ENCODE data around the gene NUDT21. TPM values are rescaled to one million over a fixed set of nuclear protein-coding genes. Genes with fewer than 3 reads are reported as not detected.

The NUDT21 gene
- total and polyA plus RNA-seq, 4 donors, result 79.7 to 151 (median 99.8) TPM

DNA sequence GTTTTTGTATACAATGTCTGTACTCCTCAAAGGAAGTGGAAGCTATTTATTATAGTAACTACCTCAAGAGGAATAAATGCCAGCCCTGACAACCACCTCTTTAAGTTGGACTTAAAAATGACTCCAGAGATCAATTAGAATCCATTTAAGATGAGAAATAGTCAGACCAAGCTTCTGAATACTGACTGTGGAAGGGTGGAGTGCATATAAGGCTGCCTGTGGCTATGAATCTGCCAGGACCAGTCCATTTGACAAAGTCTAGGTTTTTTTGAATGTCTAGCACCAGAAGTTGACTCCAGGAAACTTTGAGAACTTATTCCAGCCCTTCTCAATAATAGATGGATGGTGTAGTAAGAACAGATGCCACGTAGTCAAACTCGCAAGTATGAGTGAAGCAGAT lies 15.2 kb upstream of the NUDT21 start:
- no peak for DNase-seq (ENCODE audit: low read depth in 4 of 6, low spot score in 6 of 6)
- no peaks in the 10 kb centered on the region for H3K9me3 ChIP-seq (ENCODE audit: control insufficient read depth, insufficient read depth, low read length)
- H3K36me3 ChIP-seq (ENCODE audit: control insufficient read depth, insufficient read depth, low read length), result peaks cover 40% of the 10 kb centered on the region
- H3K27me3 ChIP-seq (ENCODE audit: control insufficient read depth, insufficient read depth, low read length), result no peaks in the 10 kb centered on the region
- no peaks in the 10 kb centered on the region for H3K4me1 ChIP-seq (ENCODE audit: control insufficient read depth, insufficient read depth, low read length)
- no CpG with 5 or more reads among the region's 2 CpGs for WGBS (ENCODE audit: insufficient coverage)
- H3K27ac ChIP-seq (ENCODE audit: low read depth, low read length), result no peak overlapping the region
- H3K4me3 ChIP-seq (ENCODE audit: low read depth, low read length), result no peak overlapping the region

DNA sequence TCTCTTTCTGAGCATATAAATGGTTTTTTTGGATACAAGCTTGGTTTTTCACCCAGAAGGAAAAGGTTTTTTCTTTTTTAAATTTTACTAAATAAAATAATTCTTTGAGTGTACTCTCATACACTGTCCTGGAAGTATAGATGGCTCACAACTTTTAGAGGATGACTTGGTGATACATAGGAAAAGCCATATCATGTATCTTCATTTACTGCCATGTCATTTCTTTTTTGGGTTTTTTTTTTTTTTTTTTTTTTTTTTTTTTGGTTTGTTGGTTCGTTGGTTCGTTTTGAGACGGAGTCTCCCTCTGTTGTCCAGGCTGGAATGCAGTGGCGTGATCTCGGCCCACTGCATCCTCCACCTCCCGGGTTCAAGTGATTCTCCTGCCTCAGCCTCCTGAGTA lies 12.0 kb upstream of the NUDT21 start:
- H3K27me3 ChIP-seq (ENCODE audit: control insufficient read depth, insufficient read depth, low read length), result no peaks in the 10 kb centered on the region
- peaks cover 22% of the 10 kb centered on the region for H3K36me3 ChIP-seq (ENCODE audit: control insufficient read depth, insufficient read depth, low read length)
- no peak for DNase-seq (ENCODE audit: low read depth in 4 of 6, low spot score in 6 of 6)
- no peaks in the 10 kb centered on the region for H3K4me1 ChIP-seq (ENCODE audit: control insufficient read depth, insufficient read depth, low read length)
- H3K27ac ChIP-seq (ENCODE audit: low read depth, low read length), result no peak overlapping the region
- H3K4me3 ChIP-seq (ENCODE audit: low read depth, low read length), result no peak overlapping the region
- no peaks in the 10 kb centered on the region for H3K9me3 ChIP-seq (ENCODE audit: control insufficient read depth, insufficient read depth, low read length)
- 100% methylated on average over 2 of the region's 6 CpGs for WGBS (ENCODE audit: insufficient coverage)

DNA sequence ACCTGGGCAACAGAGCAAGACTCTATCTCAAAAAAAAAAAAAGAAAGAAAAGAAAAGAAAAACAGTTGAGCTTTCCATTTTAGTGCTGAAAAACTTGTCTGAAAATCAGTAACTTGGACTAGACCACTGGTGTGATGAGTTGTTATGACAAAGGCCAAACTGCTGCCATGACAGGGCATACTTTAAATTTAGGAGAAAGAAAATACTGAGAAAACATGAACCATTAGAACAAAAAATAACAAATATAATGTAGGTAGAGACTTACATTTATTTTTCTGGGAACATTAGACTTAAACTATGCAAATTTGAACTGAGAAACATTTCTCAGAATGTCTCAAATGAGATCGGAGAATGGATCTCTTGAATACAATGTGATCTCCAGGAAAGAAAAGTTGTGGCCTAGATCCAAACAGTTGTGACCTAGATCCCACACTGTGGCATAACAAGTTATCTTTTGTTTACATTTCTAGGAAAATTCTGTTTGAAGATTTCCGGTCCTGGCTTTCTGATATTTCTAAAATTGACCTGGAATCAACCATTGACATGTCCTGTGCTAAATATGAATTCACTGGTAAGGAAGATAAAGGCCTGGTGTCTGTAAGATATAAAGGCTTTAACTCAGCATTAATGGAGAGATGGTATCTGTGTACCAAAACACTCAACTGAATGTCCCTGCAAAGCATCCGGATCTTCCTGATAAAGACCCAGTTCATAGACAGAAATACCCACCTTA lies 11.1 kb upstream of the NUDT21 start:
- H3K4me1 ChIP-seq (ENCODE audit: control insufficient read depth, insufficient read depth, low read length), result no peaks in the 10 kb centered on the region
- peaks cover 18% of the 10 kb centered on the region for H3K36me3 ChIP-seq (ENCODE audit: control insufficient read depth, insufficient read depth, low read length)
- WGBS (ENCODE audit: insufficient coverage), result 83% methylated on average over 1 of the region's 3 CpGs
- no peak overlapping the region for H3K4me3 ChIP-seq (ENCODE audit: low read depth, low read length)
- DNase-seq (ENCODE audit: low read depth in 4 of 6, low spot score in 6 of 6), result no peak
- H3K27me3 ChIP-seq (ENCODE audit: control insufficient read depth, insufficient read depth, low read length), result no peaks in the 10 kb centered on the region
- no peak overlapping the region for H3K27ac ChIP-seq (ENCODE audit: low read depth, low read length)
- H3K9me3 ChIP-seq (ENCODE audit: control insufficient read depth, insufficient read depth, low read length), result no peaks in the 10 kb centered on the region

DNA sequence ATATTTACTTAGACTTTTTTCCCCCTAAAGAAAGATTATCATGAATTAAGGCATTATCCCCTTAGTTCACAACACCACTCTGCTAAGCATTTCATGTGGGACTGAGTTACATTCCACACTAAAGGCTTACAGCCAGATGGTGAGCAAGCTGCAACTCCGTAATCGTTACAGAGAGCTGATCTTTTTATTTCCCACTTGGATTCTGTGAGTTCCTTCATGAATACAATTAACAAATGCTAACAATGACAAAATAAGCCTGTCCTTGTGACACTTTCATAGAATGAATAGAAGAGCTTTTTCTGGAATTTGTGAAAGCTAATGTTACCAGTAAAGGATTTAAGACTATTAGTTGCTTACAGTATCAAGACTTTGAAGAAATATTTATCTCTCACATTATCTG lies 9.0 kb upstream of the NUDT21 start:
- H3K9me3 ChIP-seq (ENCODE audit: control insufficient read depth, insufficient read depth, low read length), result no peaks in the 10 kb centered on the region
- no peaks in the 10 kb centered on the region for H3K27me3 ChIP-seq (ENCODE audit: control insufficient read depth, insufficient read depth, low read length)
- DNase-seq (ENCODE audit: low read depth in 4 of 6, low spot score in 6 of 6), result peak in 3 of 6 donors; percentile 7 to 88 (median 63)
- no peak overlapping the region for H3K27ac ChIP-seq (ENCODE audit: low read depth, low read length)
- no peaks in the 10 kb centered on the region for H3K4me1 ChIP-seq (ENCODE audit: control insufficient read depth, insufficient read depth, low read length)
- H3K36me3 ChIP-seq (ENCODE audit: control insufficient read depth, insufficient read depth, low read length), result peaks cover 12% of the 10 kb centered on the region
- H3K4me3 ChIP-seq (ENCODE audit: low read depth, low read length), result no peak overlapping the region
- no CpG with 5 or more reads among the region's 2 CpGs for WGBS (ENCODE audit: insufficient coverage)

DNA sequence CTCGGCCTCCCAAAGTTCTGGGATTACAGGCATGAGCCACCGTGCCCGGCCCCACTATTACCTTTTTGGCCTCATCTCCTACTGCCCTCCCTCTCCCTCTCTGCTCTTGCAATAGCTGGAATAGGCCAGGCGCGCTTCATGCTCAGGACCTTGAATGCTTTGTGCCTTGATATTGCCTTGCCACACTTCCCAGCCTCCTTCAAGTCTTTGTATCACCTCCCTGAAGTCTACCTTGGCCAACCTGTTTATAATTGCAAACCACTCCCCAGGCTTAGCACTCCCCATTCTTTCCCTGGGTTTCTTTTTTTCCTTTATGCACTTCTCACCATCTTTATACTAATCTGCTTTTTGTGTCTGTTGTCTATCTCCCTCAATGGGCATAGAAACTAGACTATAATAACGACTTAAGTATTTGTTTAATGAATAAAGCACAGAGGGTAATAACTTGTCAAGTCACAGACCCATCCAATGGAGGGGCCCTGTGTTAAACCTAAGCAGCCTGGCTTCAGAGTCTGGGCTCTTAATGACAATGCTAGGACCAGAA lies 6.9 kb upstream of the NUDT21 start:
- Histone ChIP-seq H3K27me3 (ENCODE audit: control insufficient read depth, insufficient read depth, low read length) (no peaks in the 10 kb centered on the region), H3K9me3 (ENCODE audit: control insufficient read depth, insufficient read depth, low read length) (no peaks in the 10 kb centered on the region), H3K36me3 (ENCODE audit: control insufficient read depth, insufficient read depth, low read length) (peaks cover 15% of the 10 kb centered on the region), H3K4me1 (ENCODE audit: control insufficient read depth, insufficient read depth, low read length) (no peaks in the 10 kb centered on the region), H3K4me3 (ENCODE audit: low read depth, low read length) (no peak overlapping the region), H3K27ac (ENCODE audit: low read depth, low read length) (no peak overlapping the region)
- 97% methylated on average over 5 of the region's 6 CpGs for WGBS (ENCODE audit: insufficient coverage)
- no peak for DNase-seq (ENCODE audit: low read depth in 4 of 6, low spot score in 6 of 6)

DNA sequence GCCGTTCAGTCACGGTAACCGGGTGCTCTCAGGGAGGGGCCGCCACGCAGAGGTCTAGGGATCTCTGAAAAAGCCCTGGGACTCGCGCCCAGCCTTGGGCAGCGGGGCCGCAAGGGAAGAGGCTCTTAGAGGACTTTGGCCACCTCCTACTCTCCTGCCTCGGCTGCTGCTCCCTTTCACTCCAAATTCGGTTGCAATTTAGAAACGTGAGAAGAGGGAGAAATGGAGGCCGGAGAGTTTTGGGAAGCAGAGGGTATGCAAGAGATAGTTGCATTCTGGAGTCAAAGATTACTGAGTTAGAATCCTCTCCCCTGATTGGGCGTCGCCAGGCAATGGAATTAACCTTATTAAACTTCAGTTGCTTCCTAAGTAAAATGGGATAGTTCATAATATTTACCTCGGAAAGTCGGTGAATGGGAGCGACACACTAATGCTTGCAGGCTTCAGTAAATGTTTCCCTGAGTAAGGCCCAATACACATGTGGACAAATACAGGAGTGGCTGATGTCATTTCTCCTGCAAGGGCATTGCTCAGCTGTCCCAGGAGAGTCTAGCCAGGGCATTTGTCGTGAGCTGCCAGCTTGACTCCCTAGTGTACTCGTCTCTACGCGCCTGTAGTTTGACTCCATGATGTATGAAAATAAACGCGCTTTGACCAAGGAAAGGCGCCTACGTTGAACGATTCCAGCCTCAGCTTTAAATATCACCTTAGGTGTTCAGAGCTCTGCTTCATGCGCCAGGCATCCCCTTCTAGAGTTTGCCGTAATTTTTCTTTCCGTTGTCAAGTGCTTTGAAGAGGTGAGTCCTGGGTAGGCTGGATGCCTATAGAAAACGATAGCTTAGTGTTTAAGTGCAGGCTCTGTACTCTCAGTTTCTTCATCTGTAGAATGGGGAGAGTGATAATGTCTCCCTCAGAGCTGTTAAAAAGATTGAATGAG lies 889 bp upstream of the NUDT21 start:
- H3K4me1 ChIP-seq (ENCODE audit: control insufficient read depth, insufficient read depth, low read length), result peaks cover 15% of the 10 kb centered on the region
- 6% methylated on average over 22 of the region's 31 CpGs for WGBS (ENCODE audit: insufficient coverage)
- DNase-seq (ENCODE audit: low read depth in 4 of 6, low spot score in 6 of 6), result peak in 2 of 6 donors; percentile 4 to 43

DNA sequence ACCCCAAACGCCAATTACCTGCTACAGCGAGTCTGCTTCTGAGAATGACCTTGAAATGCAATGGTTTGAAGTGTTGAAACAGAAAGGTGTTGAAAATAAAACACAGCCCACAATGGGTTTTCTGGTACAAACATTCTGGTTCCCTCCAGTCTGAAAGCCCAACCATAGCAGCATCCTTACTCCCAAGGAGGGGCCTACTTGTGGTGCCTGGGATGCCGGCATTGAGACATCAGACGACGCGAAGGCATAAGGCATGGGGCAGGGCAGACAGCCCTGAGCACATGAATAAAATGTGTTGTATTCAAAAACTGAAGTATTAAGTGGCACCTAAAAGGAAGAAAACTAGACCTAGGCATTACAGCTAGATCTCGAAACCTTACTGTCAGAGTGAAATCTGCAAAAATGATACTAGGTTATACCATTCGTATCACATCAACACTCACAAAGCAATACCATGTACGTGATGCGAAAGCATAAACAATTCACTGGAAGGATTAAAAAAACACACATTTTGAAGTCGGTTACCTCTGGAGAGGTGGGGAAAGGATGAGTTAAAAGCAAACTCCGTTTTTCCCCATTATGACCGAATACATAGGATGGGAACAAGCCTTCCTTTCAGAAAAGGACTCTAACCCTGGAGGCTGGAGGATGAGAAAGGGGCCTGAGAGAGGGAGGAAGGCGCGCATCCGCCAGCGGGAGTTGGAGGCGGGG lies 702 bp downstream of the NUDT21 start:
- peak in 1 of 6 donors; percentile 4 for DNase-seq (ENCODE audit: low read depth in 4 of 6, low spot score in 6 of 6)
- Histone ChIP-seq H3K4me3 (ENCODE audit: low read depth, low read length) (peak overlapping the region; percentile 96), H3K9me3 (ENCODE audit: control insufficient read depth, insufficient read depth, low read length) (no peaks in the 10 kb centered on the region), H3K27ac (ENCODE audit: low read depth, low read length) (peak overlapping the region; percentile 78), H3K27me3 (ENCODE audit: control insufficient read depth, insufficient read depth, low read length) (no peaks in the 10 kb centered on the region), H3K4me1 (ENCODE audit: control insufficient read depth, insufficient read depth, low read length) (peaks cover 15% of the 10 kb centered on the region), H3K36me3 (ENCODE audit: control insufficient read depth, insufficient read depth, low read length) (peaks cover 10% of the 10 kb centered on the region)
- WGBS (ENCODE audit: insufficient coverage), result 0% methylated on average over 5 of the region's 18 CpGs

More for the DNA sequence above, 889 bp upstream of the NUDT21 start:
- Histone ChIP-seq H3K4me3 (ENCODE audit: low read depth, low read length) (peak overlapping the region; percentile 96), H3K36me3 (ENCODE audit: control insufficient read depth, insufficient read depth, low read length) (peaks cover 8% of the 10 kb centered on the region), H3K27ac (ENCODE audit: low read depth, low read length) (peak overlapping the region; percentile 78), H3K27me3 (ENCODE audit: control insufficient read depth, insufficient read depth, low read length) (no peaks in the 10 kb centered on the region), H3K9me3 (ENCODE audit: control insufficient read depth, insufficient read depth, low read length) (no peaks in the 10 kb centered on the region)

DNA sequence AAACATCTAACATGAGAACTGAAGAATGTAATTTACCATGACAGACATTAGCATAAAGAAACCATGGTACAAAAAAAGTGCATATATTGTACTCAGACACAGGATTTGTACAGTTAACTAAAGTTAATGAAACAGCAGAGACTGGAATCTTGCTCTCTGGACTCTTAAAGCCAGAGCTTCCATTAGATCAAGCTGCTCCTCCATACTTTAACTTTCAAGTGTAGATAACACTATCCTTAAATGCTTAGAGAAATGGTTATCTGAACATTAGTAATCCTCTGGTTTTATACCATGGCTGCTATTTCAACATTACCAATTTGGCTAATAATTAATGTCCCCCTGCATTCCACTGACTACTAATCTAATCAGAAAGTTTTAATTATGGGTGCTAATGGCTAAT lies 3.1 kb downstream of the NUDT21 start:
- H3K27ac ChIP-seq (ENCODE audit: low read depth, low read length), result no peak overlapping the region
- H3K9me3 ChIP-seq (ENCODE audit: control insufficient read depth, insufficient read depth, low read length), result no peaks in the 10 kb centered on the region
- DNase-seq (ENCODE audit: low read depth in 4 of 6, low spot score in 6 of 6), result no peak
- peaks cover 18% of the 10 kb centered on the region for H3K36me3 ChIP-seq (ENCODE audit: control insufficient read depth, insufficient read depth, low read length)
- no peak overlapping the region for H3K4me3 ChIP-seq (ENCODE audit: low read depth, low read length)
- peaks cover 15% of the 10 kb centered on the region for H3K4me1 ChIP-seq (ENCODE audit: control insufficient read depth, insufficient read depth, low read length)
- H3K27me3 ChIP-seq (ENCODE audit: control insufficient read depth, insufficient read depth, low read length), result no peaks in the 10 kb centered on the region

DNA sequence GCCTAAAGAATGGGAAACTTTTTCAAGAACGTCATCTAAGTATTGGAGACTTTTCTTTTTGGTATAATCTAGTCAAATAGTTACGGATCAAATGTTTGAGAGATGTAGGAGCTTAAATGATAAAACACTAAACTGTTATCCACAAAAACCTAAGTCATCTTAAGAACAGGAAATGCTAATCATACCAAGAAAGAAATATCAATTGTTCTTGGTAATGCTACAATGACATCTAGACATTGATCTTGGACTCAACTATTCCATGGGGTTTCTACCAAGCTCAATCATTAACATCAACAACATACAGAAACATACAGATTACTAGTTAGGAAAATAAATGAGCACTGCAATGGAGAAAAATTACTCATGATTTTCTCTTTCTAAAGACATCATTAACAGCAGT lies 3.8 kb downstream of the NUDT21 start:
- no peak for DNase-seq (ENCODE audit: low read depth in 4 of 6, low spot score in 6 of 6)
- no peaks in the 10 kb centered on the region for H3K27me3 ChIP-seq (ENCODE audit: control insufficient read depth, insufficient read depth, low read length)
- no peaks in the 10 kb centered on the region for H3K9me3 ChIP-seq (ENCODE audit: control insufficient read depth, insufficient read depth, low read length)
- WGBS (ENCODE audit: insufficient coverage), result no CpG with 5 or more reads among the region's 2 CpGs
- peaks cover 18% of the 10 kb centered on the region for H3K36me3 ChIP-seq (ENCODE audit: control insufficient read depth, insufficient read depth, low read length)
- H3K4me3 ChIP-seq (ENCODE audit: low read depth, low read length), result no peak overlapping the region
- peaks cover 12% of the 10 kb centered on the region for H3K4me1 ChIP-seq (ENCODE audit: control insufficient read depth, insufficient read depth, low read length)
- H3K27ac ChIP-seq (ENCODE audit: low read depth, low read length), result no peak overlapping the region
